ENCODE measurements around the gene CLDN14.

DNA sequence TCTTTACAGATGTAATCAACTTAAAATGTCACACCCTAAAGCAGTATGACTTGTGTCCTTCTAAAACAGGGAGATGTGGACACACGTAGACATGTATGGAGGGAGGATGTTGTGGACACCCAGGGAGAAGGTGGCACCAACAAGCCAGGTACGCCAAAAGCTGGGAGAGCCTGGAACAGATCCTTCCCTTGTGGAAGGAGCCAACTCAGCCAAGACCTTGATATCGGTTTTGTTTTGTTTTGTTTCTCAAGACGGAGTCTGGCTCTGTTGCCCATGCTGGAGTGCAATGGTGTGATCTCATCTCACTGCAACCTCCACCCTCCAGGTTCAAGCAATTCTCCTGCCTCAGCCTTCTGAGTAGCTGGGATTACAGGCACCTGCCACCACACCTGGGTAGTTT lies 49.1 kb downstream of the CLDN14 start:
- TF ChIP-seq POLR2A (IDR thresholded peaks at IDR 0.05) (no peak), EP300 (IDR thresholded peaks at IDR 0.05) (no peak)
- TF ChIP-seq, protein P1, sequence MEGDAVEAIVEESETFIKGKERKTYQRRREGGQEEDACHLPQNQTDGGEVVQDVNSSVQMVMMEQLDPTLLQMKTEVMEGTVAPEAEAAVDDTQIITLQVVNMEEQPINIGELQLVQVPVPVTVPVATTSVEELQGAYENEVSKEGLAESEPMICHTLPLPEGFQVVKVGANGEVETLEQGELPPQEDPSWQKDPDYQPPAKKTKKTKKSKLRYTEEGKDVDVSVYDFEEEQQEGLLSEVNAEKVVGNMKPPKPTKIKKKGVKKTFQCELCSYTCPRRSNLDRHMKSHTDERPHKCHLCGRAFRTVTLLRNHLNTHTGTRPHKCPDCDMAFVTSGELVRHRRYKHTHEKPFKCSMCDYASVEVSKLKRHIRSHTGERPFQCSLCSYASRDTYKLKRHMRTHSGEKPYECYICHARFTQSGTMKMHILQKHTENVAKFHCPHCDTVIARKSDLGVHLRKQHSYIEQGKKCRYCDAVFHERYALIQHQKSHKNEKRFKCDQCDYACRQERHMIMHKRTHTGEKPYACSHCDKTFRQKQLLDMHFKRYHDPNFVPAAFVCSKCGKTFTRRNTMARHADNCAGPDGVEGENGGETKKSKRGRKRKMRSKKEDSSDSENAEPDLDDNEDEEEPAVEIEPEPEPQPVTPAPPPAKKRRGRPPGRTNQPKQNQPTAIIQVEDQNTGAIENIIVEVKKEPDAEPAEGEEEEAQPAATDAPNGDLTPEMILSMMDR (IDR thresholded peaks at IDR 0.05), result no peak
